Measurements from ENCODE around the gene SLC26A4.

SLC26A4 gene

DNA sequence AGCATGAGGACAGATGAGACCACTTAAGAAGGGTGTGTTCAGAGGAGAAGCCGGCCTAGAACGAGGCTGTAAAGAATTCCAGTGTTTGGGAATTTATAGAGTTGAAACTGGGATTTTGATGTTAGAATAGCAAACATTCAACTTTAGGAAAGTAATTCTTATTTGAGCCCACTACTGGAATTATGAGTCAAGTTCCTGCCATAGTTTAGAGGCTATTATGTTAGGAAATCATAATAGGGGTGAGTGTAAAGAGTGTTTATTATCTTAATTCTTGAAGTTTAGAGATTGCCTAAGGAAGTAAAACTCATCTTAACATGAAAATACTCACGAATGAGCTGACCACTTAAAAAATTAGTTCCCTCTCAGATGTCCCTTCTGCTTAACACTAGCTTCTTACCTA, 85.4 kb downstream of the SLC26A4 start:
- Histone ChIP-seq H3K79me2 (ENCODE audit: insufficient read depth, low read length) (peaks cover 71% of the 10 kb centered on the region), H3K27me3 (ENCODE audit: insufficient read depth, low read length, poor library complexity) (no peaks in the 10 kb centered on the region), H2AFZ (ENCODE audit: low read depth, low read length) (no peak overlapping the region), H3K9me3 (ENCODE audit: insufficient read depth, low read length, severe bottlenecking) (no peaks in the 10 kb centered on the region), H3K27ac (ENCODE audit: low read length) (no peak overlapping the region; the same call in 1 of the 2 replicates), H3K4me3 (ENCODE audit: low read depth in 1 of 2, low read length in 2 of 2) (peak overlapping the region in 1 of 2 experiments; percentile 80; a peak in 1 of 4 replicates), H3K9ac (ENCODE audit: low read depth, low read length) (peak overlapping the region; percentile 93), H3K4me2 (ENCODE audit: insufficient read depth, low read length) (peak overlapping the region; percentile 80), H4K20me1 (ENCODE audit: insufficient read depth, low read length) (peaks cover 48% of the 10 kb centered on the region), H3K36me3 (ENCODE audit: insufficient read depth, low read length) (peaks cover 46% of the 10 kb centered on the region), H3K4me1 (ENCODE audit: insufficient read depth, low read length) (peaks cover 44% of the 10 kb centered on the region)
- ATAC-seq (ENCODE audit: insufficient read depth, low read depth) (no peak), DNase-seq (no peak)
- TF ChIP-seq CTCF (IDR thresholded peaks at IDR 0.05; ENCODE audit: borderline replicate concordance, extremely low read depth, low read length, poor library complexity, severe bottlenecking) (no peak), EZH2 (IDR thresholded peaks at IDR 0.05; ENCODE audit: borderline replicate concordance, low read depth, low read length, severe bottlenecking) (no peak)

DNA sequence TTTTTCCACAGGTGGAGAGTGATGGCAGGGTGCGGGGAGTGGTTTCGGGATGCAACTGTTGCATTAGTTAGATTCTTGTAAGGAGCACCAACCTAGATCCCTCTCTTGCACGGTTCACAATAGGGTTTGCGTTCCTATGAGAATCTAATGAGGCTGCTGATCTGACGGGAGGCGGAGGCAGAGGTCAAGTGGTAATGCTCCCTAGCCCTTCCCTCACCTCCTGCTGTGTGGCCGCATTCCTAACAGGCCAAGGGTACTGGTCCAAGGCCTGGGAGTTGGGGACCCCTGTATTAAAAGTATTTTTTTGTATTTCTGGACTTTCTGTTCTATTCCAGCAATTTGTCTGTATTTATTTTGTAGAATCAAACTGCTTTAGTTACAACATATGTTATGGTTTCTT, 90.5 kb downstream of the SLC26A4 start:
- no peak for TF ChIP-seq EZH2 (IDR thresholded peaks at IDR 0.05; ENCODE audit: borderline replicate concordance, low read depth, low read length, severe bottlenecking)
- TF ChIP-seq CTCF (IDR thresholded peaks at IDR 0.05; ENCODE audit: borderline replicate concordance, extremely low read depth, low read length, poor library complexity, severe bottlenecking): no peak
- H3K27ac ChIP-seq (ENCODE audit: low read length): no peak overlapping the region
- peaks cover 15% of the 10 kb centered on the region for H3K4me1 ChIP-seq (ENCODE audit: insufficient read depth, low read length)
- ATAC-seq (ENCODE audit: insufficient read depth, low read depth): no peak
- peaks cover 83% of the 10 kb centered on the region for H3K36me3 ChIP-seq (ENCODE audit: insufficient read depth, low read length)
- H3K4me3 ChIP-seq (ENCODE audit: low read depth in 1 of 2, low read length in 2 of 2): no peak overlapping the region
- DNase-seq: no peak
- no peak overlapping the region for H3K9ac ChIP-seq (ENCODE audit: low read depth, low read length)
- peaks cover 43% of the 10 kb centered on the region; the same call in 1 of the 2 replicates for H4K20me1 ChIP-seq (ENCODE audit: insufficient read depth, low read length)
- no peak overlapping the region for H2AFZ ChIP-seq (ENCODE audit: low read depth, low read length)
- no peaks in the 10 kb centered on the region for H3K27me3 ChIP-seq (ENCODE audit: insufficient read depth, low read length, poor library complexity)
- H3K4me2 ChIP-seq (ENCODE audit: insufficient read depth, low read length): no peak overlapping the region
- H3K9me3 ChIP-seq (ENCODE audit: insufficient read depth, low read length, severe bottlenecking): no peaks in the 10 kb centered on the region
- peaks cover 62% of the 10 kb centered on the region for H3K79me2 ChIP-seq (ENCODE audit: insufficient read depth, low read length)

GRCh38 chr7:107754642-107755041, 94.0 kb downstream of the SLC26A4 start:
- Histone ChIP-seq H3K4me1 (ENCODE audit: insufficient read depth, low read length) (no peaks in the 10 kb centered on the region), H3K9ac (ENCODE audit: low read depth, low read length) (no peak overlapping the region), H4K20me1 (ENCODE audit: insufficient read depth, low read length) (peaks cover 24% of the 10 kb centered on the region; the same call in 1 of the 2 replicates), H2AFZ (ENCODE audit: low read depth, low read length) (no peak overlapping the region), H3K36me3 (ENCODE audit: insufficient read depth, low read length) (peaks cover 93% of the 10 kb centered on the region), H3K27ac (ENCODE audit: low read length) (no peak overlapping the region), H3K27me3 (ENCODE audit: insufficient read depth, low read length, poor library complexity) (no peaks in the 10 kb centered on the region), H3K9me3 (ENCODE audit: insufficient read depth, low read length, severe bottlenecking) (no peaks in the 10 kb centered on the region), H3K4me3 (ENCODE audit: low read depth in 1 of 2, low read length in 2 of 2) (no peak overlapping the region), H3K79me2 (ENCODE audit: insufficient read depth, low read length) (peaks cover 27% of the 10 kb centered on the region), H3K4me2 (ENCODE audit: insufficient read depth, low read length) (no peak overlapping the region)
- DNase-seq (no peak), ATAC-seq (ENCODE audit: insufficient read depth, low read depth) (no peak)
- no peak for TF ChIP-seq EZH2 (IDR thresholded peaks at IDR 0.05; ENCODE audit: borderline replicate concordance, low read depth, low read length, severe bottlenecking)
- no peak for TF ChIP-seq CTCF (IDR thresholded peaks at IDR 0.05; ENCODE audit: borderline replicate concordance, extremely low read depth, low read length, poor library complexity, severe bottlenecking)

DNA sequence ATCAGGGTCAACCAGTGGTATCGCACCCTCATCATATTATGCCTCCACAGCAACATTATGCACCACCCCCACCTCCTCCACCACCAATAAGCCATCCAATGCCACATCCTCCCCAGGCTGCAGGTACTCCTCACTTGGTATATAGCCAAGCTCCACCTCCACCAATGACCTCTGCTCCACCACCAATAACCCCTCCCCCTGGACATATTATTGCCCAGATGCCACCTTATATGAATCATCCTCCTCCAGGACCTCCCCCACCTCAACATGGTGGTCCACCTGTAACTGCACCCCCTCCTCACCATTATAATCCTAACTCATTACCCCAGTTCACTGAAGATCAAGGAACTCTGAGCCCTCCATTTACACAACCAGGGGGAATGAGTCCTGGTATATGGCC, 98.0 kb downstream of the SLC26A4 start:
- Histone ChIP-seq H4K20me1 (ENCODE audit: insufficient read depth, low read length) (peaks cover 4% of the 10 kb centered on the region; the same call in 1 of the 2 replicates), H3K36me3 (ENCODE audit: insufficient read depth, low read length) (peaks cover 69% of the 10 kb centered on the region), H2AFZ (ENCODE audit: low read depth, low read length) (no peak overlapping the region), H3K4me1 (ENCODE audit: insufficient read depth, low read length) (no peaks in the 10 kb centered on the region), H3K4me2 (ENCODE audit: insufficient read depth, low read length) (no peak overlapping the region), H3K27me3 (ENCODE audit: insufficient read depth, low read length, poor library complexity) (no peaks in the 10 kb centered on the region), H3K79me2 (ENCODE audit: insufficient read depth, low read length) (no peaks in the 10 kb centered on the region), H3K4me3 (ENCODE audit: low read depth in 1 of 2, low read length in 2 of 2) (no peak overlapping the region), H3K9me3 (ENCODE audit: insufficient read depth, low read length, severe bottlenecking) (no peaks in the 10 kb centered on the region), H3K9ac (ENCODE audit: low read depth, low read length) (no peak overlapping the region), H3K27ac (ENCODE audit: low read length) (no peak overlapping the region)
- DNase-seq (no peak), ATAC-seq (ENCODE audit: insufficient read depth, low read depth) (no peak)
- TF ChIP-seq EZH2 (IDR thresholded peaks at IDR 0.05; ENCODE audit: borderline replicate concordance, low read depth, low read length, severe bottlenecking) (no peak), CTCF (IDR thresholded peaks at IDR 0.05; ENCODE audit: borderline replicate concordance, extremely low read depth, low read length, poor library complexity, severe bottlenecking) (no peak)
